Femur (tissue), 1 donor: ENCODE measurements around the gene CXorf49B.
"Not testable (repeated sequence)": the region's sequence is repeated elsewhere in the genome, so short reads cannot be mapped to it uniquely, and the experiment has no call there.

Source experiments
- DNase-seq: peaks from one replicate; pipeline ENCODE4 v3.0.0-alpha.2; 2017

The CXorf49B gene

GRCh38 chrX:71763049-71763448, at the start of gene CXorf49B:
Gene CXorf49B, plus strand, starts transcription at chrX:71763349. Its CDS starts 75 bp downstream, at chrX:71763424.
- DNase-seq: not testable (repeated sequence)

GRCh38 chrX:71714064-71714463, 49.1 kb upstream of the CXorf49B start:
- not testable (repeated sequence) for DNase-seq

- not testable (repeated sequence) for DNase-seq
Observed at GRCh38 chrX:71715551-71715950, 47.6 kb upstream of the CXorf49B start.

- DNase-seq: not testable (repeated sequence)
Observed at GRCh38 chrX:71716323-71716722, 46.8 kb upstream of the CXorf49B start.

- not testable (repeated sequence) for DNase-seq
Observed at GRCh38 chrX:71718185-71718584, 45.0 kb upstream of the CXorf49B start, which contains the start of gene CXorf49. Gene CXorf49, minus strand, starts transcription at chrX:71718285. Its CDS starts 134 bp downstream, at chrX:71718151.

- DNase-seq: not testable (repeated sequence)
Observed at GRCh38 chrX:71719195-71719594, 44.0 kb upstream of the CXorf49B start.

- not testable (repeated sequence) for DNase-seq
Observed at GRCh38 chrX:71720289-71720886, 42.8 kb upstream of the CXorf49B start.

GRCh38 chrX:71760688-71761281, 2.4 kb upstream of the CXorf49B start:
- not testable (repeated sequence) for DNase-seq

GRCh38 chrX:71764832-71765231, 1.7 kb downstream of the CXorf49B start:
- DNase-seq: not testable (repeated sequence)

GRCh38 chrX:71765613-71766012, 2.5 kb downstream of the CXorf49B start:
- not testable (repeated sequence) for DNase-seq

GRCh38 chrX:71767134-71767533, 4.0 kb downstream of the CXorf49B start:
- not testable (repeated sequence) for DNase-seq

- not testable (repeated sequence) for DNase-seq
Observed at GRCh38 chrX:71778322-71778721, 15.2 kb downstream of the CXorf49B start.

- DNase-seq: not testable (repeated sequence)
Observed at GRCh38 chrX:71782225-71782949, 19.2 kb downstream of the CXorf49B start.

- not testable (repeated sequence) for DNase-seq
Observed at GRCh38 chrX:71782950-71783299, 19.8 kb downstream of the CXorf49B start.

- DNase-seq: not testable (repeated sequence)
Observed at GRCh38 chrX:71783569-71784347, 20.6 kb downstream of the CXorf49B start.

GRCh38 chrX:71784348-71784983, 21.3 kb downstream of the CXorf49B start:
- not testable (repeated sequence) for DNase-seq

GRCh38 chrX:71806450-71806849, 43.3 kb downstream of the CXorf49B start:
- DNase-seq: not testable (repeated sequence)

GRCh38 chrX:71809886-71810285, 46.7 kb downstream of the CXorf49B start:
- no peak for DNase-seq

- DNase-seq: no peak
Observed at GRCh38 chrX:71814123-71814912, 51.2 kb downstream of the CXorf49B start.

GRCh38 chrX:71815121-71815905, 52.2 kb downstream of the CXorf49B start:
- DNase-seq: no peak

GRCh38 chrX:71815906-71816156, 52.7 kb downstream of the CXorf49B start:
- DNase-seq: no peak
